ENCODE results near the gene ANO4.

The ANO4 gene

DNA sequence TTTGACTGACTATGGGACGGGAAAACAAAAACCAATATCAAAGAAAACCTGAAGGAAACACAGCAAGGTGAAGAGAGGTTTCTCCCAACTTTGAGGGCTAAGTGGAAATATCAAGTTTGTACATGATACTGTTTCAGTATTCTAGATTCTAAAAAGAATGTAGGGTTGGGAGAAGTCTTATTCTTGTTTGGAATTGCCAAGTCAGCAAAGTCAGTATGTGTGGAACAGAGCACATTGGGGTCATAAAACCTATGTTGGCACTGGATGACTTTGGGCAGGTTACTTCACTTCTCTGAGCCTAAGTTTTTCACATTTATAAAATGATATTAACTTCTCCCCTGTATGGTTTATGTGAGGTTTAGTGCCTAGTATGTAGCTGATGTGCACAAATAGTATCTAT lies 182.2 kb downstream of the ANO4 start:
- no peaks in the 10 kb centered on the region for H3K9me3 ChIP-seq (ENCODE audit: insufficient read depth, low read length)

DNA sequence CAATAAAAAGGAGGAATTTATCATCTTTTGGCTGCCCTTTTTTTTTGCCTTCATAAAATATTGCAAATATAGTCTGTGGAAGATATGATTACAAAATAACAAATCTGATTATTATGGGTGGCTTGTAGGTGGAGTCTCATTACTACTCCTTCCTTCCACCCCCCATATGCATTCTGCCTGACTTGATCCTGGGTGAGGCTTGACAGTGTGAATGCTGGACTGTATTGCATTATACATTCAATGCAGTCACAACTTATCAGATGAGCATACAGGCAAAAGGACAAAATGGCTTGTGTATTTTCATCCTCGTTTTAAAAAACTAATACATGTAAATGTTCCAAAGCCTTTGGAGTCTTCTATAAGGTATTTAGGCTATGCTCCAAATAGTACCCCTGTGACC lies 186.3 kb downstream of the ANO4 start:
- Histone ChIP-seq H3K9me3 (ENCODE audit: insufficient read depth, low read length) (no peaks in the 10 kb centered on the region), H3K4me2 (ENCODE audit: low read depth, low read length, poor library complexity, severe bottlenecking) (no peak overlapping the region), H2AFZ (ENCODE audit: low read depth, low read length, severe bottlenecking) (no peak overlapping the region), H3F3A (ENCODE audit: insufficient read depth) (no peaks in the 10 kb centered on the region), H3K36me3 (ENCODE audit: low read length) (no peaks in the 10 kb centered on the region), H3K79me2 (ENCODE audit: insufficient read depth, low read length) (no peaks in the 10 kb centered on the region), H3K27me3 (ENCODE audit: low read length) (no peaks in the 10 kb centered on the region), H3K9me2 (replicated peaks; ENCODE audit: insufficient read depth, low read length) (no peaks in the 10 kb centered on the region; the same call in 1 of the 2 replicates), H4K20me1 (ENCODE audit: low read depth, low read length) (no peaks in the 10 kb centered on the region), H3K27ac (ENCODE audit: low read depth, low read length) (no peak overlapping the region), H3K9ac (ENCODE audit: low read length) (no peak overlapping the region), H3K4me3 (ENCODE audit: insufficient read depth, low read length, poor library complexity, severe bottlenecking) (no peak overlapping the region)
- no peak for TF ChIP-seq EZH2phosphoT487 (conservative IDR thresholded peaks at IDR 0.05; ENCODE audit: low read length)

More for the DNA sequence above, 182.2 kb downstream of the ANO4 start:
- Histone ChIP-seq H3K27ac (ENCODE audit: low read depth, low read length) (no peak overlapping the region), H3K4me2 (ENCODE audit: low read depth, low read length, poor library complexity, severe bottlenecking) (no peak overlapping the region), H2AFZ (ENCODE audit: low read depth, low read length, severe bottlenecking) (no peak overlapping the region), H3K79me2 (ENCODE audit: insufficient read depth, low read length) (no peaks in the 10 kb centered on the region), H3K36me3 (ENCODE audit: low read length) (no peaks in the 10 kb centered on the region), H3K9ac (ENCODE audit: low read length) (no peak overlapping the region), H3K9me2 (replicated peaks; ENCODE audit: insufficient read depth, low read length) (no peaks in the 10 kb centered on the region; the same call in 1 of the 2 replicates), H4K20me1 (ENCODE audit: low read depth, low read length) (no peaks in the 10 kb centered on the region), H3K4me3 (ENCODE audit: insufficient read depth, low read length, poor library complexity, severe bottlenecking) (no peak overlapping the region), H3K27me3 (ENCODE audit: low read length) (no peaks in the 10 kb centered on the region), H3F3A (ENCODE audit: insufficient read depth) (no peaks in the 10 kb centered on the region)
- TF ChIP-seq, protein P1, sequence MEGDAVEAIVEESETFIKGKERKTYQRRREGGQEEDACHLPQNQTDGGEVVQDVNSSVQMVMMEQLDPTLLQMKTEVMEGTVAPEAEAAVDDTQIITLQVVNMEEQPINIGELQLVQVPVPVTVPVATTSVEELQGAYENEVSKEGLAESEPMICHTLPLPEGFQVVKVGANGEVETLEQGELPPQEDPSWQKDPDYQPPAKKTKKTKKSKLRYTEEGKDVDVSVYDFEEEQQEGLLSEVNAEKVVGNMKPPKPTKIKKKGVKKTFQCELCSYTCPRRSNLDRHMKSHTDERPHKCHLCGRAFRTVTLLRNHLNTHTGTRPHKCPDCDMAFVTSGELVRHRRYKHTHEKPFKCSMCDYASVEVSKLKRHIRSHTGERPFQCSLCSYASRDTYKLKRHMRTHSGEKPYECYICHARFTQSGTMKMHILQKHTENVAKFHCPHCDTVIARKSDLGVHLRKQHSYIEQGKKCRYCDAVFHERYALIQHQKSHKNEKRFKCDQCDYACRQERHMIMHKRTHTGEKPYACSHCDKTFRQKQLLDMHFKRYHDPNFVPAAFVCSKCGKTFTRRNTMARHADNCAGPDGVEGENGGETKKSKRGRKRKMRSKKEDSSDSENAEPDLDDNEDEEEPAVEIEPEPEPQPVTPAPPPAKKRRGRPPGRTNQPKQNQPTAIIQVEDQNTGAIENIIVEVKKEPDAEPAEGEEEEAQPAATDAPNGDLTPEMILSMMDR (IDR thresholded peaks at IDR 0.05; ENCODE audit: insufficient read depth, low read length, poor library complexity, severe bottlenecking): no peak
- TF ChIP-seq EZH2phosphoT487 (conservative IDR thresholded peaks at IDR 0.05; ENCODE audit: low read length): no peak

DNA sequence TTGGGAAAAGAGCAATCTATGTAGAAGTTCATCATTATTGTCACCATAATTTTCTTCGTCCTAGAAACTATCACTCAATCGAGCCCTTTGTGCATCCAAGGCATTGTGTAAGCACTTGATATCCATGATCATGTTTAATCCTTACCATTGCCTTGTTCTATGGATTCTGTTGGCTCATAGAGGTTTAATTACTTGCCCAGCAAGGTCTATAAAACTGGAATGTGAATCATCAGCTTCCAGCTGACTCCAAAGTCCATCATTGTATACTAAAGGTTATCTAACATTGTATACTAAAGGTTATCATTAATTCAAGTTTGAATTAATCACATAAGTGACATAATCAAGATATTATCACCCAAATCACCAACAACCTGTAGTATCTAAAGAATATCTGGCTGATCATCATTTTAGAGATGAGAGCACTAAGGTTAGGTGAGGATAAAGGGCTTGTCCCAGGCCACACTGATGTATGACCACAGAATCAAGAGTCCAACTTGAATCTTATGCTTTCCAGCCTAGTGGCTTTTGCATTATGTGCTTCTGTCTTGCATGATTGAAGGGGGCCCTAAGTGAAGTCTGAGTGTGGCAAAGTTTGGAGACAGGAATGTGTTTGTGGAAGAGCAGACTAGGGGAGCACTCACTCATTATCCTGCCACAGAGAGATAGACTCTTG lies 188.1 kb downstream of the ANO4 start:
- Histone ChIP-seq H3K27ac (ENCODE audit: low read depth, low read length) (no peak overlapping the region), H3K4me3 (ENCODE audit: insufficient read depth, low read length, poor library complexity, severe bottlenecking) (no peak overlapping the region), H3K9ac (ENCODE audit: low read length) (no peak overlapping the region), H4K20me1 (ENCODE audit: low read depth, low read length) (no peaks in the 10 kb centered on the region), H3F3A (ENCODE audit: insufficient read depth) (no peaks in the 10 kb centered on the region), H3K79me2 (ENCODE audit: insufficient read depth, low read length) (no peaks in the 10 kb centered on the region), H3K9me2 (replicated peaks; ENCODE audit: insufficient read depth, low read length) (no peaks in the 10 kb centered on the region; the same call in 1 of the 2 replicates), H3K9me3 (ENCODE audit: insufficient read depth, low read length) (no peaks in the 10 kb centered on the region), H3K36me3 (ENCODE audit: low read length) (no peaks in the 10 kb centered on the region), H3K4me2 (ENCODE audit: low read depth, low read length, poor library complexity, severe bottlenecking) (no peak overlapping the region), H3K27me3 (ENCODE audit: low read length) (no peaks in the 10 kb centered on the region), H2AFZ (ENCODE audit: low read depth, low read length, severe bottlenecking) (no peak overlapping the region)
- TF ChIP-seq, protein P1 (IDR thresholded peaks at IDR 0.05; ENCODE audit: insufficient read depth, low read length, poor library complexity, severe bottlenecking): no peak

DNA sequence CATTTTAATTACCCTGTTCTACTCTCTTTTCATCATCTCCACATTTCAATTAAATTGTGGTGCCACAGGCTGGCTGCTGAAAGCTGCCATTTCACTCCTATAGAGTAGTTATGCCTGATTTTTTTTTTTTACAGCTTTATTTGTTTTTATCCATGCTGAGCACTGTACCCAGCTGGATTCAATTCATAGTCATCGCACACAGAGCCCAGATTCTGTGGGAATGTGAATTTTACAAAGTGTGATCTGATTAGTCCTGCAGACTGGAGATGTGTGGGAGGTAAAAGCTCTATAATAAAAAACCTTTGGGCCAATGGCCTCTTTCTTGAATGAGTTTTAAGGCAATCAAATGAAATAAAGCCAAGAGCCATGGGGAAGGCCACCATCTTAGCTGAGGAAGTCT lies 190.2 kb downstream of the ANO4 start:
- Histone ChIP-seq H3K27ac (ENCODE audit: low read depth, low read length) (no peak overlapping the region), H3F3A (ENCODE audit: insufficient read depth) (no peaks in the 10 kb centered on the region), H3K27me3 (ENCODE audit: low read length) (no peaks in the 10 kb centered on the region), H3K9ac (ENCODE audit: low read length) (no peak overlapping the region), H2AFZ (ENCODE audit: low read depth, low read length, severe bottlenecking) (no peak overlapping the region), H3K4me2 (ENCODE audit: low read depth, low read length, poor library complexity, severe bottlenecking) (no peak overlapping the region), H3K4me3 (ENCODE audit: insufficient read depth, low read length, poor library complexity, severe bottlenecking) (no peak overlapping the region), H3K36me3 (ENCODE audit: low read length) (no peaks in the 10 kb centered on the region), H3K79me2 (ENCODE audit: insufficient read depth, low read length) (no peaks in the 10 kb centered on the region), H3K9me3 (ENCODE audit: insufficient read depth, low read length) (no peaks in the 10 kb centered on the region), H3K9me2 (replicated peaks; ENCODE audit: insufficient read depth, low read length) (no peaks in the 10 kb centered on the region), H4K20me1 (ENCODE audit: low read depth, low read length) (no peaks in the 10 kb centered on the region)
- TF ChIP-seq, protein P1 (IDR thresholded peaks at IDR 0.05; ENCODE audit: insufficient read depth, low read length, poor library complexity, severe bottlenecking): no peak
- TF ChIP-seq EZH2phosphoT487 (conservative IDR thresholded peaks at IDR 0.05; ENCODE audit: low read length): no peak

Measured in SU-DHL-6 (cell line).